Hematopoietic multipotent progenitor cell treated with erythropoietin and hydrocortisone succinate and interleukin-3 and kit ligand, for 8 days (in vitro differentiated cells): ENCODE measurements around the gene ADAMTSL1.
"Not testable (repeated sequence)": the region's sequence is repeated elsewhere in the genome, so short reads cannot be mapped to it uniquely, and the experiment has no call there.

Experiments
- DNase-seq: peaks from one replicate; pipeline ENCODE4 v3.0.0-alpha.2; 2015

ADAMTSL1 gene

GRCh38 chr9:18911714-18912342, 437.9 kb downstream of the ADAMTSL1 start:
- DNase-seq, result no peak

GRCh38 chr9:18920141-18921084, 446.5 kb downstream of the ADAMTSL1 start:
- DNase-seq, result no peak

GRCh38 chr9:18921366-18922075, 447.6 kb downstream of the ADAMTSL1 start:
- no peak for DNase-seq

- DNase-seq, result no peak
Measured at GRCh38 chr9:18922161-18922885, 448.4 kb downstream of the ADAMTSL1 start.

GRCh38 chr9:18923167-18923566, 449.2 kb downstream of the ADAMTSL1 start:
- DNase-seq, result no peak

- no peak for DNase-seq
Measured at GRCh38 chr9:18923671-18924430, 449.9 kb downstream of the ADAMTSL1 start.

GRCh38 chr9:18925880-18926279, 451.9 kb downstream of the ADAMTSL1 start:
- no peak for DNase-seq

GRCh38 chr9:18926513-18926912, 452.6 kb downstream of the ADAMTSL1 start:
- DNase-seq, result no peak

- no peak for DNase-seq
Measured at GRCh38 chr9:18928711-18929110, 454.8 kb downstream of the ADAMTSL1 start.

GRCh38 chr9:18930611-18931010, 456.7 kb downstream of the ADAMTSL1 start:
- not testable (repeated sequence) for DNase-seq

GRCh38 chr9:18935541-18935940, 461.6 kb downstream of the ADAMTSL1 start:
- DNase-seq, result no peak

- DNase-seq, result no peak
Measured at GRCh38 chr9:18936094-18936871, 462.3 kb downstream of the ADAMTSL1 start.

GRCh38 chr9:18939943-18940342, 466.0 kb downstream of the ADAMTSL1 start:
- DNase-seq, result no peak

- DNase-seq, result no peak
Measured at GRCh38 chr9:18941060-18941740, 467.2 kb downstream of the ADAMTSL1 start.

GRCh38 chr9:18942801-18943200, 468.8 kb downstream of the ADAMTSL1 start:
- DNase-seq, result no peak

- no peak for DNase-seq
Measured at GRCh38 chr9:18947892-18948339, 474.0 kb downstream of the ADAMTSL1 start.

GRCh38 chr9:18951936-18952335, 478.0 kb downstream of the ADAMTSL1 start:
- no peak for DNase-seq

GRCh38 chr9:18955626-18956025, 481.7 kb downstream of the ADAMTSL1 start:
- no peak for DNase-seq
